Measurements from ENCODE around the gene FMNL1. TPM values are rescaled to one million over a fixed set of nuclear protein-coding genes. Genes with fewer than 3 reads are reported as not detected.

Gene FMNL1
- total RNA-seq, 1 donor from 2014 or later, result 3.4 TPM

DNA sequence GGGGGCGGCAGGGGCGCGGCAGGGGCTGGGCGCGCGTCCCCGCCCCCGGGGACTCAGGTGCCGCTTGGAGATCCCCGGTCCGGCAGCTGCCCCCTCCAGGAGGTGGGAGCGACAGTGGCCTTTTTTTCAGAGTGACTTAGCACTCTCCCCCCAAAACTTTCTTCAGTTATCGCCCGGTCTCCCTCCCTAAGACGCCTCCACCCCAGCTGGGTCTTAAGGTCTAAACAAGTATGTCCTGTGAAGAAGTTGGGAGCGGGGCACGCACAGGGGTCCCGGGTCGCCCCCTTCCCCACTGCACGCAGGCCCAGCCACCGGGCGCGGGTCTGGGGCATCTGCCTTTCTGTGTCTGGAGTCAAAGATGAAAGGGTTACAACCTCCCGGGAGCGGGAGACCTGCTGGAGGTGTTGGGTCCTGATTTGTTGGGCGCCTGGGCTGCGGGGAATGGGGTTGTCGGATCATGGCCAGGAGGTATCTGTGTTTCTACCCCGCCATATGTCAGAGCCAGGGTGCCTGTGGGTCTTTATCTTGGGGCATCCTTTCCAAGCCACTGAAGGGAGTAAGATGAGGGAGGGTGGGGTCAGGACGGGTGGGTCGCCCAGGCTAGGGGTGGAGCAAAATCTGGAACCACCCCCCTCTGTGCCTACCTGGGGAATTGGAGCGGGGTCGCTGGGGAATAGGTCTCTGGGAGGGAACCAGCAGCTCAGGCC, 757 bp downstream of the FMNL1 start:
- ATAC-seq (no peak), DNase-seq (ENCODE audit: low spot score) (no peak)

DNA sequence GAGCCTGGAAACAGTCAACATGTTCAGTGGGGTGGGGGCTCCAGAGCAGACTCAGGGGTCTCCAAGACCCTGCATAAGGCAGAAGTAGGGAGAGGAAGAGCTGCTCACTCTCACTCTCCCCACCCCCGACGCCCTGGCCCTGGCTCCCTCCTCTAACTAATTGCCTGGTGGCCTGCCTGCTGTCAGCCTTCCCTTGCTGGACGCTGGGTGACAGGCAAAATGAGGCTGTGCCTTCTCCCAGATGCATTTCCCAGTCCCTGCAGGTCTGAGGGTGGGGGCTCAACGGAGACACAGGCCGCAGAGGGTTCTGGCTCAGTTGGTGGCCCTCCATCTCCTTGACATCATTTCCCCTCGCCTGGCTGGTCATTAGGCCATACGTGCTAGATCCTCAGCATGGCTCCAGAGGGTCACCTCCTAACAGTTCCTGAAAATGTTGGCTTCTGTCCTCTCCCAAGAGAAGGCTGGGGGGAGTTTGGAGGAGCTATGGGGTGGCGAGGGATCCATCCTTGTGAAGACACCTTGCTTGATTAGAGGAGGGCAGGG, 1.4 kb downstream of the FMNL1 start:
- no peak for DNase-seq (ENCODE audit: low spot score)
- ATAC-seq, result no peak

- DNase-seq (ENCODE audit: low spot score), result no peak
- no peak for ATAC-seq
These were observed 2.1 kb downstream of the FMNL1 start for GRCh38 chr17:45223539-45224528.

GRCh38 chr17:45224671-45225050, 3.0 kb downstream of the FMNL1 start:
- no peak for DNase-seq (ENCODE audit: low spot score)
- no peak for ATAC-seq

DNA sequence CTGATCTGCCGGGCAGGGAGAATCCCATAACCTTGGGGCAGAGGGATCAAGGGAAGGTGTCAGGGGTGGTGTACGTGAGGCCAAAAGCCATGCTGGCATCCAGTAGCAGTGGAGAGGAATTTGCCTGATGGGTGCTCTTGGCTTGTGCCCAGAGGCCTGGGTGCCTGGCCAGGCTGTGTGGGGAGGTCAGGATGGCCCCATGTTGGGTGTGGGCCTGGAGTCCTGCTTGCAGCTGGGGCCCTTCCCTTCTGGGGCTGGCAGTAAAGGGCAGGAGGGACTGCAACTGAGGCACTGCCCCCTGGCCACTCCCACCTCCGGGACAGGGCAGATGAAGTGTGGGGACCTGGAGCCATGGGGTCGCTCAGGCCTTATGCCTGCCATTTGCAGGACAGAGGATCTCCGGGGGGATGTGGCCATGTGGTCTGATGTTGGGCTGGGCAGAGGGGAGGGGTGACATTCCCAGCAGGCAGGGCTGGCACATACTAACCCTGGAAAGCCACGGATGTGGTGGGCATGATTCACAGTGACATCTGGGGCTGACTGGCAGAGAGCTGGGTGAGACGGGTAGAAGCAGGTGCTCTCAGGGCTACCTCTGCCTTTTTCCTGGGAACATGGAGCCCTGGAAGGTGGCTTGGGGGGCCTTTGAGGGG, 3.5 kb downstream of the FMNL1 start:
- no peak for DNase-seq (ENCODE audit: low spot score)
- no peak for ATAC-seq

GRCh38 chr17:45225964-45226530, 4.4 kb downstream of the FMNL1 start:
- ATAC-seq, result peak; percentile 51
- DNase-seq (ENCODE audit: low spot score), result no peak

DNA sequence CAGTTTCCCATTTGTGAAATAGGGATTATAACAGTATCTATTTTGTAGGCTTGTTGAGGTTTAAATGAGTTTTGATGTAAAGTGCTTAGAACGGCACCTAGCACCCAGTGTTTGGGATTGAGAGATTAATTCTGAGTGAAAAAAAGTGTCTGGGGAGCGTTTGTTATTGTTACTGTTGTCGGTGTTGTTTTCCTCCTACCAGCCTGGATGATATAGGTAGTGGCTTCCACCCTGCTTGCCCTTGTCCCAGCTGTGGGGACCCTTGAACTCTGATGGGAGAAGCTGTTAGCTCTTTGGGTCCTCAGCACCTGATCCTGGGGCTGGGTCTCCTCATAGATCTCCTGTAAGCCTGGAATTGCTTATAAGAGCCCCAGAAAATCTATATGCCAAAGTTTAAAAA, 4.9 kb downstream of the FMNL1 start:
- ATAC-seq, result no peak
- DNase-seq (ENCODE audit: low spot score), result no peak

- ATAC-seq, result no peak
- DNase-seq (ENCODE audit: low spot score), result no peak
These were observed 5.6 kb downstream of the FMNL1 start for GRCh38 chr17:45227101-45227925.

- DNase-seq (ENCODE audit: low spot score), result no peak
- no peak for ATAC-seq
These were observed 6.5 kb downstream of the FMNL1 start for GRCh38 chr17:45227926-45228762.

GRCh38 chr17:45228763-45229539, 7.3 kb downstream of the FMNL1 start:
- peak; percentile 70 for DNase-seq (ENCODE audit: low spot score)
- peak; percentile 41 for ATAC-seq

GRCh38 chr17:45229681-45230409, 8.2 kb downstream of the FMNL1 start:
- DNase-seq (ENCODE audit: low spot score), result no peak
- ATAC-seq, result no peak

GRCh38 chr17:45230410-45230786, 8.7 kb downstream of the FMNL1 start:
- DNase-seq (ENCODE audit: low spot score) (no peak), ATAC-seq (no peak)

- DNase-seq (ENCODE audit: low spot score), result no peak
- no peak for ATAC-seq
These were observed 9.2 kb downstream of the FMNL1 start for GRCh38 chr17:45230787-45231480.

GRCh38 chr17:45231481-45232116, 9.9 kb downstream of the FMNL1 start:
- DNase-seq (ENCODE audit: low spot score) (no peak), ATAC-seq (peak; percentile 37)

- ATAC-seq (no peak), DNase-seq (ENCODE audit: low spot score) (no peak)
These were observed 11.1 kb downstream of the FMNL1 start for GRCh38 chr17:45232514-45233422.
